Renal pelvis (tissue), 3 donors: ENCODE results near the gene AGRN. TPM values are rescaled to one million over a fixed set of nuclear protein-coding genes. Genes with fewer than 3 reads are reported as not detected.

Experiments used
- polyA plus RNA-seq, 3 donors: library from polyadenylated mRNA; unstranded; fragments of 120-200 nt; gene quantifications; one replicate each; pipeline ENCODE4 v1.2.1, GENCODE V29; 2013; ENCODE audit not compliant: insufficient read length in 3 of 3

AGRN gene
- polyA plus RNA-seq, 3 donors = 281 to 299 (median 289) TPM

Other genes starting within 250 kb of the AGRN start
- gene SAMD11, start 96.2 kb upstream of the AGRN start, polyA plus RNA-seq = 10 to 100 TPM; 67.8 to 90.6 (median 89.8) TPM
- gene NOC2L, start 60.9 kb upstream of the AGRN start, polyA plus RNA-seq = 10 to 100 TPM; 65.5 to 71.9 (median 68.9) TPM
- 10 to 100 TPM in 2 of 3 donors, 1 to 10 TPM in 1; 9.9 to 14.3 (median 13.6) TPM for gene KLHL17, start 59.5 kb upstream of the AGRN start, polyA plus RNA-seq
- gene PLEKHN1, start 53.6 kb upstream of the AGRN start, polyA plus RNA-seq = under 1 TPM; 0.16 to 0.44 (median 0.26) TPM
- under 1 TPM; 0.13 to 0.57 (median 0.28) TPM for gene PERM1, start 38.0 kb upstream of the AGRN start, polyA plus RNA-seq
- gene HES4, start 20.0 kb upstream of the AGRN start, polyA plus RNA-seq = 10 to 100 TPM; 33.1 to 47.9 (median 43.2) TPM
- gene ISG15, start 6.6 kb upstream of the AGRN start, polyA plus RNA-seq = 10 to 100 TPM; 13.7 to 18.1 (median 16.5) TPM
- under 1 TPM; 0.56 to 0.88 (median 0.62) TPM for gene RNF223, start 54.2 kb downstream of the AGRN start, polyA plus RNA-seq
- 10 to 100 TPM; 16.3 to 19.9 (median 18.2) TPM for gene C1orf159, start 96.0 kb downstream of the AGRN start, polyA plus RNA-seq
- gene TTLL10, start 153.8 kb downstream of the AGRN start, polyA plus RNA-seq = 1 to 10 TPM in 2 of 3 donors, under 1 TPM in 1; 0.94 to 1.1 (median 1.1) TPM
- gene TNFRSF18, start 186.5 kb downstream of the AGRN start, polyA plus RNA-seq = 1 to 10 TPM in 1 of 3 donors, under 1 TPM in 2; 0.75 to 1.2 (median 0.89) TPM
- gene TNFRSF4, start 194.0 kb downstream of the AGRN start, polyA plus RNA-seq = 1 to 10 TPM; 1.5 to 2.7 (median 2.7) TPM
- 100 to 1,000 TPM; 134 to 147 (median 135) TPM for gene SDF4, start 211.9 kb downstream of the AGRN start, polyA plus RNA-seq
- 10 to 100 TPM; 22.3 to 27.1 (median 25.0) TPM for gene B3GALT6, start 212.1 kb downstream of the AGRN start, polyA plus RNA-seq
- 10 to 100 TPM; 13.8 to 18.4 (median 13.8) TPM for gene C1QTNF12, start 226.6 kb downstream of the AGRN start, polyA plus RNA-seq